RPMI8226 (cell line): Measurements from ENCODE around the gene LTBP1.
A peak's percentile ranks its signal among the peaks of the same experiment; 100 is the strongest.

Experiments used
- DNase-seq: peaks from one replicate; pipeline ENCODE4 v3.0.0-alpha.2; 2015

LTBP1 gene

DNA sequence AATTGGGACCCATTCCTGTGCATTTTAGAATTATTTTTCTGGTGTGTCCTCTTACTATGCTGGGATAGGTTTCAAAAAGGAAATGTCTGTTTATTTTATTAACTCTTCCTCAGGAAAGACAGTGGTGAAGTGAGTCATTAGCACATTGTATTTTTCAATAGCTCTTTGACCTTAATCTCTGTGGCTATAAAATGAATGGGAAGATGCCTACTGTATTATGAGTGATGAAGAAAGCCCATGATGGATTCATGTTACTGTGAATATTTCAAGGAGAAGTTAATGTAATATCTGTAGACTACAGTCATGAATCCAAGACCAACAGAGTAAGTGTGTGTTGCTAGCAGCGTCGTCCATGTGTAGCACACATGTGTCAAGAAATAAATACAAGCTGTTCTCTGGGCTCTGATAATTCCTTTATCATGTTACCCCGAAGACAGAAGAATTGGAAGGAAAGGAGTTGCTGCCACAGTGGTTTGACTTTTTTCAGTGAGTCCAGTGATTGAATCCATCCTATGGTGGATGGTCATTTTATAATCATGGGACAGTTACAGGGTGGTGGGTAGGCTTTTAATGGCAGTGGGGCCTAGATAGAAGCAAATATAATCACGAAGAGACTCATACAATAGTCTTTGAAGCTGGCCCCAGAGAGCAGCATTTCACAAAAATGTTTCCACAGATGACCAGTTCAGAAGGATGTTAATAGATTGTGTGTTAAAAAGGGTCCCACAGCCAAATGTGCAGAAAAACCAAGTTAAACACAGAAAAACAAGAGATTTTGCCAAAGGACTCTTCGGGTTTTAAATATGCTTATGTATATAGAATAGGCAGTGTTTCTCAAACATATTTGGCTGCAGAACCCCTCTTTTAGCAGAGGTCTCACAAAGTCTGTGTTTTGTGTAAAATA lies 290.0 kb downstream of the LTBP1 start:
- no peak for DNase-seq

DNA sequence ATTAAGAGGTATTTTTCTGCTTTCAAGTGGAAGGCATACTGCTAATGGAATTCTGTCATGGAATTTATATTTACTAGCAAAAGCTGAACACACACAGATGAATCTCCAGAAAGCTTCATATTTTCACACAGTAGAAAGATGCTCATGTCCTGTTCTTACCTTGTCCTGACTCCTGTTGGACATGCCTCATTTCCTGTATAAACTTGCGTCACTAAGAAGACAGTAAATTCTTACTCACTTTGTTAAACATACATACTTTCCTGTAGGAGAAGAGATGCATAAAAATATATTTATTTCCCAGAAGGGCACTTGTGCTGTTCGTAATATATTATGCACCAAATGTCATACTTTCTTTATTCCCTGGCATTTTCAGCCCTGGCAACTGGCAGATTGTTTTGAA lies 291.4 kb downstream of the LTBP1 start:
- no peak for DNase-seq

DNA sequence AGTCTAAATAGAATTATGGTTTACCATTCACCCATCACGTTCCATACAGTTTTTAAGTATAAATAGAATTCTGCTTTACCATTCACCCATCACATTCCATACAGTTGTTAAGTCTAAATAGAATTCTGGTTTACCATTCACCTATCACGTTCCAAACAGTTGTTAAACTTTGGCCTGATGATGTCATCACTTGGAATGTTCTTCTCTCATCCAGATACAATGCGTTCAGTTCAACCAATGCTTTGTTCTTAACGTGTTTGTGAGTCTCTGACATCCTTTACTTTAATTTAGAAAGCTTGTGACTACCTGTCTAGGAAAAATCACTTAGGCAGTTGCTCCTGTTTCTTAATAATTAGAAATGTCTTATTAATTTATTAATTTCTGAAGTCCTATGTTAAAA lies 293.4 kb downstream of the LTBP1 start:
- DNase-seq, result no peak

DNA sequence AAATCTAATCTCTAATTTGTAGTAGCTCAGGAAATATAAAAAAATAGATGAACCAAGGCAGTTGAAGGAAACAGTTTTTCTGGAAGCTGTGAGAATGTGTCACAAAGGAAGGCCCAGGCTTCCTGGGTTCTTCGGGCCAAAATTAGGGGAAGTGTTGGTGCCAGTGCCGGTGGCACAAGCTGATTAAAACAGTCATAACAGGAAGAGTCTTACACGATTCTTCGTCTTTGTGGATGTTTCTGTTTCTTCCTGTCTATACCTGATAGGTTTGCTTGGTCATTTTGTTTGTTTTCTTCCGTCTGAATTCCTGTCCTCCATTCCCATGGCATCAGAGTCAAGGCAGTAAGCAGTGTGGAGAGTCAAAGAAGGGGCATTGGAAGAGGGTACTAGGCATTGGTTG lies 294.3 kb downstream of the LTBP1 start:
- DNase-seq, result no peak

DNA sequence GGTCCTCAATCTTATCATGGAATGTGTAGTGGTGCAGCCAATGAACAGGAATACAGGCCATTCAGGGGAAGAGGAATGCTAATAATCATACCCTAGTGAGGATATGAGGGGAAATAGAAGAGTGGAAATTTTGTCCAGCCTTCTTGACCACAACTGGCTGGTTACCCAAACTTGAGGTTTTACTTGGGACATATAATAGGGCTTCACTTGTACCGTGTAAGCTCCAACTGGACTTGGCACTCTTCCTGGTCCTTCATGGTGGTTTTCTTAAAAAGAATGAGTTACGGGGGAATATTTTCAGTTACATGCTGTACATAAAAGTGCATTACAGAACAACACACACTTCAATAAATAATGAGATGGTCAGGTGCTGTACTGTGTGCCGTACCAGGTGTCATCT lies 294.8 kb downstream of the LTBP1 start:
- DNase-seq, result no peak

DNA sequence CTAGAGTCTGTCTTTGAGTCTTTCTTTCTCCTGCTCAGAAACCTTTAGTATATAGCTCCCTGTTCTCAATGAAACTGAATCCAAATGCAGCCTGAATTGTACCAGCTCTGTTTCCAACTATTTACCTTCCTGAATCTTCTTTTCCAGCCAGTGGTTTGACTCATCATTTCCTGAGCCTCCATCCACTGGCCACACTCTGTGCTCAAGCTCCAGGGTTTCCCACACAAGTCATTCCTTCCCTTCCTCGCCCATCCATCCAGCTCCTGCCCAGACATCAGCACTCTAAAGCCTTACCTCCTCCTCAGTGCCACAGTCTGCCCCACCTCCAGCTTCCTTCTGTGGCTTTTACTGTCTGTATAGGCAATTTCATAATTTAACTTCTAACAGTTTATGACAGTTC lies 296.1 kb downstream of the LTBP1 start:
- no peak for DNase-seq

DNA sequence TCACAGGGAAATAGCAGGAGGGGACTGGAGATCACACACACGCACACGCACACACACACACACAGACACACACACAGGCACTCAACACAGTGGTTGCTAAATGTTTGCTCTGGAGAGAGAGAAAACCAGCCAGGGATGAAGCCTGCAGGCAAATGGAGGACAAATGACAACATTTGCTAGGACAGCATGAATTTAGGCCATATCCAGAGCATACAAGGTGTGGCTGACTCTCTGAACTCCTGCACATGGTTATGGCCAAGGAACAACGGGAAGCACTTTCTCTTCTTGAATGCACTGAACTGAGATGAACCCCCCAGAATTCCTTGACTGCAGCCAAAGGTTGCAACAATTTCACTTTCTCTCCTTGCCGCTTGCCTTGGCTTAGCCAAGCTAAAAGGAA lies 299.7 kb downstream of the LTBP1 start:
- DNase-seq, result no peak

DNA sequence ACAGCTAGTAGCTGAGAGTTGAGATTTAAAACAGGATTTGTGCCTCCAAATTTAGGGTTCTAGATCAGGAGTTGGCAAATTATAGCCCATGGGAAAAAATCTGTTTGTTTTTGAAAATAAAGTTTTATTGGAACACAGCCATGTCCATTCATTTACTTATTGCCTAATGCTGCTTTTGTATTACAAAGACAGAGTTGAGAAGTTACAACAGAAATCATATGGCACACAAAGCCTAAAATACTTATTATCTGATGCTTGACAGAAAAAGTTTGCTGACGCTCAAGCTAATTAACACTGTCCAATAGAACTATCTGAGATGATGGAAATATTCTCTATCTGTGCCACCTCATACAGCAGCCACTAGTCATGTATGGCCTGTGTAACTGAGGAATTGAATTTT lies 300.6 kb downstream of the LTBP1 start:
- DNase-seq, result no peak

DNA sequence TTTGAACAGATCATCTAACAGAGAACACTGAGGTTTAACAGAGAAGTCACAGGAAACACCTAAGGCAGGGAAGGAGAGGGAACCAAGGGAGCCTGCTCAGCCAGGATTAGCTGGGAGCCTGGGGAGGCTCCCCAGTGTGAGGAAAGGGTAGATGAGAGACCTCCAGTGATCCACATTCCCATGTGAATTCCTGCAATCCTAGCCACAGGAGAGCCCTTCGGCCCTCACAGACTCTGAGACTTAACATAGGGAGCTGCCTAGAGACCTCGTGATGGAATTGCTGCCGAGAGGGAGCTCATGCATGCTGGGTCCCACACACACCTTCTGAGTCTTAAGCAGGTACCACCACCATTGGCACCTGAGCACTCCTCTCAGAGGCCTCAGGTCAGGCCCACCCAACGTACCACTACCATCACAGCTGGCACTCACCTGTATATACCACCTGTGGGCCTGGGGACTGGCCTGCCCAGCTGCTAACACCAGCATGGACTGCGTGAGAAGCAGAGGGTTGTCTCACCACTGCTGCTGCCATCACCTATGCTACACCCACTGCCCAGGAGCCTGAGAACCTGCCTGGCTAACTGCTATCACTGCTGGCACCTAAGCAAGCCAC lies 303.8 kb downstream of the LTBP1 start:
- DNase-seq, result no peak

DNA sequence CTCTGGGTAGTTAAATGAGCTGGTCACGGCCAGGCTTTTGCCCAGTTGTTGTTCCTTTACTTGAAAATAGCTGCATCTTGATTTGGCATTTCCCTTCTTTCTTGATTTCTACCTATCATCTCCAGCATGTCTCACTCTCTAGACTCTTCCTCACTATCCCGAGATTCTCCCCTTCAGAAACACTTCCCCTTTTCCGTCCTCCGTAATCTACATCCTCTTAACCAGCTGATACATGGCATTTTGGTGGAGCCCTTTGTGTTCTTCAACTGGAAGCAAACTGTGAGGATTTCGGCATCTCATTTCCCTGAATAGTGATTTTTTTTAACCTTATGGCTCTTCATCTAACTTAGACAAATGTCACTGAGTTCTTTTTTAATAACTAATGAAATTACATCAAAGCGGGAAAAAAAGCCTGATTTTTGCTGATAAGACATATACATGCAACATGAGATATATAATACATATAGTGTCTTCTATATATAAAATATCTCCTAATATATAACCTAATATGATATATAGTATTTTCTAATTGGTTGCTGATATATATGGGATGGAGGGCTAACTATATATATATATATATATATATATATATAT lies 309.5 kb downstream of the LTBP1 start:
- DNase-seq, result no peak

DNA sequence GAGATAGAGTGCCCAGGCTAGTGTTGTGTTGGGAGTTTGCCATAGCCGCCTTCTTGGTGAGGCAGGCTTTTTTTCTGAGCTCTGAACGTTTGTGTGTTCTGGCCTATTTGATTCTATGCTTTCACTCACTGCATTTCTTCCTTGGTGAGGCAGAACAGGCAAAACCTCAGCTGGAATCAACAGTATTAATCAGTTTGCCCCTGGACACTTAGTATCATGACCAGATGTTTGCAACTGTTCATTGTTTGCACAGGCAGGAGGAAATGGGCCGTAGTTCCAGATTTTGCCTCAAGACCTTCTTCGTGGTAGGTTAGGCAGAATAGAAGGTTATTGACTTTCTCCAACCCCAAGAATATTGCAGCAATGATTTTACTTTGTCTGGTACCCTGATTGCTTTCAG lies 311.6 kb downstream of the LTBP1 start:
- DNase-seq, result no peak

DNA sequence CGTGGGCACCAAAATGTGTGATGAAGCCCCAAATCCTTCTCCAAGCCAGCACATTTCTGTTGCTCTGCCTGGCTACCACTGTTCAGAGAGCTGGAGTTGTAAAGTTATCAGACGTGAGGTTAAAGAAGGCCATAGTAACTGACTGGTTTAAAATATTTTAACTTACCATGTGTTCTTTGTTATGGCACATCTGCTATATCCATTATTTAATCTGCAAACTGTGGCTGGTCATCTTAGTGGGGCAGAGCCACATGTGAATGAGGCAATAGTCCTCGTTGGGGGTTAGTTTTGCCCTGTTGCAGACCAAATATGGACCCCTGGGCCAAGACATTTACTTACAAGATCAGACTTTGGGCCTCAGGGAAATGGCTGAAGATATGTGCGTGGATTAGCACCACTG lies 315.3 kb downstream of the LTBP1 start:
- no peak for DNase-seq

DNA sequence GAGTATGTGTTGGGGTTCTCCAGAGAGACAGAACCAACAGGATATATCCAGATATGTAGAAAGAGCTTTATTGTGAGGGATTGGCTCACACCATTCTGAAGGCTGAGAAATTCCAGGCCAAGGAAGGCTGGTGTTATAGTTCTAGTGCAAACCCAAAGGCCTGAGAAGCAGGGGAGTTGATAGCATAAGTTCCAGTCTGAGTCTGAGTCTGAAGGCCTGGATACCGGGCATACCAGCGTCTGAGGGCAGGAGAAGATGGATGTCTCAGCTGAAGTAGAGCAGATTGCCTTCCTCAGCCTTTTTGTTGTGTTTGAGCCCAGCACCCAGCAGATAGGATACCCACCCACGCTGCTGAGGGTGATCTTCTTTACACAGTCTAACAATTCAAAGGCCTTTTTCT lies 318.0 kb downstream of the LTBP1 start:
- DNase-seq, result no peak

DNA sequence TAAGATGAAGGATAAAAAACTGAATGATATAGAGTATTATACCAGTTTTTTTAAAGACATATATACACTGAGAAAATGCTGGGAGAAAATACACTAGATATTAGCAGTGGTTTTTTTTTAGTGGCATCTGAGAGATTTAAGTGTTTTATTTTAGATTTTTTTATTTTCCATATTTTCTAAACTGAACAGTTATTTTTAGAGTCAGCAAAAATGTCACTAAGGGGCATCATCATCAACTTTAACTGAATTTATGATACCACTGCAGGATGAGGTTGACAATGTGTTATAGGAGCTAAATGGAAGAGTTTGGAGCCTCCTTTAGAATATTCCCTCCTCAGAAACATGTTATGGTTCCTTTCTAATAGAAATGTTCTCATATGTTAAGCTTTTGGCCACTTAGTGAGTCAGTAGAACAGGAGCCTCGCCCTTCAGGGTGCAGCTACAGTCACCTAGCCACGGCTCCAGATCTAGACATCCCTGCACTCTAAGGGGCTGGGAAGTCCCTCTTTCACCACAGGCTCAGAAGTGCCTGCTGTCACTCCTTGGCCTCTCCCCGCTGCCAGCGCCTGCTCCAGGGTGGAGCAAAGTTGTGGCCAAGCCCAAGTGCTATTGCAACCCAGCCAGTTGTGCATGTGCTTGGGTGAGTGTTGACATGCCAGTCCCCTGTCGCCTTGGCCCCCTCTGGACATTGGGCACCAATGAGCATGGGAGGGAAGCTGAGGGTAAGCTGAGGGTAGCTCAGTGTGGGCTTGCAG lies 319.0 kb downstream of the LTBP1 start:
- DNase-seq, result no peak

DNA sequence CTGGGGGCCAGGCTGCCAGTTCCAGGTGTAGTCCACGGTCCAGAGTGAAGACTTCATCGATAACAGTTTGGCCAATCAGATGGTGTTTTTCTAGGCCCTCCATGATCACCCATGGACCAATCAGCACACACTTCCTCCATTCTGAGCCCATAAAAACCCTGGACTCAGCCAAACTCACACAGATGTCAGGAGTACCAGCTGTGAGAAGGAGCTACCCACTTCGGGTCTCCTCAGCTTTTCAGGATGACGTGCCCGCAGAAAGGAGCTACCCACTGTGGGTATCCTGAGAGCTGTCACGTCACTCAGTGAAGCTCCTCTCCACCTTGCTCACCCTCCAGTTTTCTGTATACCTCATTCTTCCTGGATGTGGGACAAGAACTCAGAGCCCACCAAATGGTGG lies 319.7 kb downstream of the LTBP1 start:
- no peak for DNase-seq

DNA sequence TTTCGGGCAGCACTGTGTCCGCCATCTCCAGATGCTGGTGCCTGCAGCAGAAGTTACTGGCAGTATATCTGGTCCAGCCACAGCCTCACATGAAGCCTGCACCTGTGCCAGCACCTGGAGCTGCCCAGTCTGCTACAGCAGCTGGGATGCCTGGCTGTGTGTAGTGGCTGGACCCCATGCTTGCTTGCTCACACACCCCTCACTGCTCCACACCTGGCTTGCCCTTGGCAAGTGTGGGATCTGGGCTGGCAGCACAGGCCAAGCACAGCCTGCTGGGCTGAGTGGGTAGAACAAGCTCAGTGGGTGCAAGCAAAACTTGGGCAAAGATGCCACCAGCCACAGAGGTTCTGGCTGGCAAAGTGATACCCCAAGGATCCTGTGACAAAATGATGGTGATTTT lies 320.3 kb downstream of the LTBP1 start:
- no peak for DNase-seq

DNA sequence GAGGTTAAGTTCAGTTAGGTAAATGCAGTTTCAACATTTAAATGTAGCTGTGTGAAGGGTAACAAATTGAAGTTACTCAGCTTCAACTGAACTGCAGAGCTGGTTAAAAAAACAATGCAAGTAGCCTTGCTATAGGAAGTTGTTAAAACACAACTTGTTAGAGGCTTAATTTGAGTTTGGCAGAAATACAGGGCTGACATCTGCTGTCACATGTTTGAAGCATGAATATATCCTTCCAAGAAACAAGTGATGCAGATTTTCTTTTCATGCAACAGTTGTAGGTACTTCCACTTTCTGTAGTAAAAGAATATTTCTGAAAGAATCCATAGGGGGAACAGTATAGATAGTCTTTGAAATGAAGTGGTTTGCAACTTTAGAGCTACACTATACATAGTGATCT lies 321.0 kb downstream of the LTBP1 start:
- DNase-seq, result no peak

DNA sequence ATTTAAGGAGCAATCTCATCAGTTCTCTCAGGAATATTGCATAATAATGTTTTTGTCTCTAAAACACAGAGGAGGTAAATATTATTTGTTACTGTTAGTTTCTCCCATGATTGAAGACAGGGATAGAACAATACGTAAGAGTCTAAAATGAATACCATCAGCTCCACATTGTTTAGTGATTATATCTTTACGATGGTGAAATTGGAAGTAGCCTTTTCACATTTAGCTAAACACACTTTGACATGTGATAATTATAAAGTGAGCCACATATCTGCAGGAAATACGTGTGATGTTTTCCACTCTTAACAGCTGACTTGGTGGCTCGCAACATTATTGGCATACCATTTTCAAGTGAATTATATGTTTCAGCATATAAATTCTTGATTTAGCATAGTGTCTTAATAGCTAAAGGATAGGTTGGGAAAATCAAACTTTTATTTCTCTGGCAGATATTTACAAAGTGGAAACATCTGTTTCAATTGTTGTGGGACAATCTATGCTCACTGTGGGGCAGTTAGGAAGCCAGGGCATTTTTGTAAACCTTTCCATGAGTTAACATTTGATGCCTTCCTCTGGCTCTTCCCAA lies 321.6 kb downstream of the LTBP1 start:
- DNase-seq, result no peak

DNA sequence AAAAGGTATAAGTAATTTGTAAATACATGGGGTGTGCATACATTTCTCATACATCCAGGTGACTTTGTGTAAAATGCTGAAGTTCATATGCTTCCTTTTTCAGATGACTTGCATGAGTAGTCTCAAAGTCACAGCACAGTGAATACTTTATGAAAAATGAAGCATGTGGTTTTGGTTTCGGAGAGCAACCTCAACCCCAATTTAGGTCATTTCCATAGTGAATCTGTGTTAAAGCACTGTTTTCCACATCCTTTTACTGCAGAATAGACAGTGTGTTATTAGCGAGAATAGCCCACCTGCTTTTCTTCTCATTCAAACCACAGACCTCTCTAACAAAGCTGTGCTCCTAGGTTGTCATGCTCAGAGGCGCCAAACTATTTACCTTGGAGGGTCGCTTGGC lies 325.2 kb downstream of the LTBP1 start:
- peak; percentile 31 for DNase-seq

DNA sequence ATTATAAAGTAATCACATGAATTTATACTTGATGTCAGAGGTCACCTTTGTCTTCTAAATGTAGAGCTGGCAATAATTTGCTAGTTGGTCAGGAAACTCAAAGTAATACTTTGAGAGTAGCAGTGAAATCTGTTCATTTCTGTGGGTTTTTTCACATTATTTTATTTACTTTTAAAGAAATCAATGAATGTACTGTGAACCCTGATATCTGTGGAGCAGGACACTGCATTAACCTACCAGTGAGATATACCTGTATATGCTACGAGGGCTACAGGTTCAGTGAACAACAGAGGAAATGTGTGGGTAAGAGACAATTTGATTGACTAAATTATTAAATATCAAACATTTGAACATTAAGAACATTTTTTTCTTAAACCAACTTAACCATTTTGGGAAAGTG lies 326.7 kb downstream of the LTBP1 start:
- DNase-seq, result no peak

DNA sequence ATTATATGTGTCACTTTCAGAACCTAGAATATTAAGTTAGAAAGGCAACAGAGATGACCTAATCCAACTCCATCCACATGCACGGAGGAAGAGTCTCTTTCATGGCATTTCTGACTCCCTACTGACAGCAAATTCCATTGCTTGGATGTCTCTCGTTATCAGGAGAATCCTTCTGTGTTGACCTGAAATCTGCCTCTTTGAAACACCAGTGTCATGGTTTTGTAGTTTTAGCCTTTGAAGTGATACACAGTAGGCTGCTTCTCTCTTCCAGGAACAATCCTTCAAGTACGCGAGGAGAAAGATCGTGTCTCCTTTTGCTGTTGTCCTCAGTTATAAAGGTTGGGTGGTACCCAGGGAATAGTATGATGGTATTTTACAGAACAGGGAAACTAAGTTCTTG lies 327.8 kb downstream of the LTBP1 start:
- no peak for DNase-seq

DNA sequence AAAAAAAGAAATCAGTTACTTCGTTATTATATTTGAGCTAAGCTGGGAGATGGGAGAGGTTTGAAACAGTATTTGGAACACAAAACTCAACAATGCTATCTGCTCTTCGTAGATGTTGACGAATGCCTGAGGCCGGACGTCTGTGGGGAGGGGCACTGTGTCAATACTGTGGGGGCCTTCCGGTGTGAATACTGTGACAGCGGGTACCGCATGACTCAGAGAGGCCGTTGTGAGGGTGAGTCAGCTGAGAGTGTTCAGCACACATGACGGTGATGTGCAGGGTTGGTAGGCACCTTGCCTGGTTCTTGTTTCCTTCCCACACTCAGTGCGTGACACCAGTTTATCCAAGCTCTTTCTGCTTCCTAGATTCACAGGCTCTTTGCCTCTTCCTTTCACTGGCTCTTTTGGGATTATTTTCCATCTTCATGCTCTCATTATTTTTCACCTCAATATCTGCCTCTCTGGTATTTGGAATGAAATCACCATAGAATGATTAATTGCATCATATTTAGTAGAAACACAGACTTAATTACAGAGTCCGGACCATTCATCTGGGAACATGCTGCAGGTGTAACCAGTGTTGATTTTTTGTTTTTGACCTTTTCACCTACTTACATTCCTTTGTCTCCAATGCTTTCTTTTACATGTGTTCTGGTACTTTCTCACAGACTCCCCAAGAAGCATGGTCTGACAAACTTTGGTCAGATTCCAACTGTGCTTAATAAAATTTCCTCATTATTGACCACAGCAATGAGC lies 329.1 kb downstream of the LTBP1 start:
- no peak for DNase-seq
